Stimulated activated CD4-positive, alpha-beta T cell treated with anti-CD3 and anti-CD28 coated beads, Interleukin-1b, Interleukin-23, amount 100 ng/mL, for 24 hours (primary cell): ENCODE data around the gene KCNA3.
"Not testable (repeated sequence)": the region's sequence is repeated elsewhere in the genome, so short reads cannot be mapped to it uniquely, and the experiment has no call there.

ENCODE experiments used
- DNase-seq, 4 experiments: peaks; one replicate each; pipeline ENCODE4 v3.0.0-alpha.2; 2020; ENCODE audit warnings: low read depth in 4 of 4, low spot score in 1 of 4

The KCNA3 gene

DNA sequence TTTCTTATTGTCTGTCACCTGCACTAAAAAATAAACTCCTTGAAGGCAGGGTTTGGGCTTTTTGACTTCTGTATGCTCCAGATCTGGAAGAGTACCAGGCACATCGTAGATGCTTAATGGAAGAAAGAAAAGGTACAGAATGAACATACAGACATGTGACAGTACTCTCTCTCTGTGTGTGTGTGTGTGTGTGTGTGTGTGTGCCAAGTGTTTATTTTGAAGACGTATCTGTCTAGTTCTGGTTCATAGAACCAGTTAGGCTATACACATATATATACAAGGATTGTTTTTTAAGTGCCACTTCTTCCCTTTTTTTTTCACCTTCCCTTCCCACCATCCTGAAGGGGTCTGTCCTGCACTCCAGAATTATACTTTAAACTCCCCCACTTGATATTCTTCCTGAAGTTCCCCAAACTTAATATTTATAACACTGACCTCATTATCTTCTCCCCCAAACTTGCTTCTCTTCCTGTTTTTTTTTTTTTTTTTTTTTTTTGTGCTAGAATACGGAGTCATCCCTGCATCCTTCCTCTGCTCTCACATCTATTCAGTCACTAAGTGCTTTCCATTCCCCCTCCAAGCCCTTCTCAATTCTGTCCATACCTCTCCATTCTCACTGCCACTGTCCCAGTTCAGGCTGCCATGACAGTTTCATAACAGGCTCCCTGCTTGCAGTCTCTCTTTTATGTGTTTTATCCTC, 5.4 kb upstream of the KCNA3 start:
- no peak for DNase-seq

DNA sequence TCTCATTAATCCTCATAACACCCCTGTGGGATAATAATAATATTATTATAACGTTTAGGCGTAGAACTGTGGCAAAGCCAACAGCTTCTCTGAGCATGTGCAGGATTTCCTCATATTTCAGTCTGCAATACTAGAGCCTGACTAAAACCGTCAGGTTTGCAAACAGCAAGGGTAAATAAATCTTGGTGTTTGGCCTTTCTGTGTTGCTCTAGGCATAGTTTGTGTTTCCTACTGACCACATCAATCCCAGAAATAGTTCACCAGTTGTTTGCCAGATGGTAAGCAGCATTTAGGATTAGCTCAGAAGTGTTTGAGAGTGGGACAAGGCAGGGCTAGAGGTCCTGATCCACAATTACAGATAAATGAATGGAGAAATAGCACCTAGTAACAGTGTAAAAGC, 2.8 kb upstream of the KCNA3 start:
- DNase-seq: no peak

DNA sequence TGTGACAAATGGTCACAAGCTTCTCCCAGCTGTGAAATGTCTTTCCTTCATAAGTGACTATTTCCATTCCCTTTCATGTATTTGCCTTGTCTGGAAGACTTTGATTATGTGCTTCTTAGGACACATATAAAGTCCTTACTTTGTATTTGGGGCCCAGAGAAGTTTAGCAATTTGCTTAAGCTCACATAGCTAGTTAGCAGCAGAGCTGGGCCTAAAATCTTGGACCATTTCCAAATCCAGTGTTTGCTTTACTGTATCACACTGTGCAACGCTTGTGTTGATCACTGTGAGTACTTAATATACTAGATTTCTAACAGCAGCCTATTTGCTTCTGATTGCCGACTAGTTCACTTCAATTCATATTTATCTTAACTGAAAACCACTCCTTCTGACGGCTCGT, 2.2 kb upstream of the KCNA3 start:
- no peak for DNase-seq

DNA sequence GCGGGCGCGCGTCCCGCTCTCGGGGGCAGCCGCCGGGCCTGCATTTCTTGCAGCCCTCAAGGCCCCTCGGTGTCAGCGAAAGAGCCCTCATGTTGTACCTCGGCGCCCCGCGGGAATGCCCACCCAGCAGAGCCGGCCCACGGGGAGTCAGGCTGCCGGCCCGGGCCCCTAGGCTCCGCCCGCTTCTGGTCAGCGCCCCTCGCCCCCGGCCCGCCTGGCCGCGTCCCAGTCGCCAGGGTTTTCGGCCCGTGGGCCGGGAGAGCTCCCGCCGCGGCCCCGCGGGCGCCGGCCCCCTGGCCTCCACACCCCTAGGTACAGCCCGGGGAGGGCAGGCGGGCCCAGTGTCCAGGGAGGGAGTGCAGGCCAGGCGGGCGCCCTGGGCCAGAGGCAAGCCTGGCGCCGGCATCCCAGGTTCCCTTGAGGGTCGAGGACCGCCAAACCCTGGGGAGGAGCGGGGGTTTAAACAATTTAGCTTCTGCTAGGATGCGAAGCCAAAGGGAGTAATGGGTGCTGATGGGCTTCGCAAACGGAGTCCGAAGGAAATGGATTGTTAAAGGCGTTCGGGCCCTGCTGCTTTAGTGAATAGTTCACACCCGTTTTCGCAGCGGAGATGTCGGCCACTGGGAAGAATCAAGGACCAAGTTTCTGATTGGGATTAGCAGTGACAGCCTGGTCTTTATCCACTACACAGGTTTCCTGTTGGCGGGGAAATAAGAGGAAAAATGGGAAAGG, 486 bp upstream of the KCNA3 start:
- no peak for DNase-seq

DNA sequence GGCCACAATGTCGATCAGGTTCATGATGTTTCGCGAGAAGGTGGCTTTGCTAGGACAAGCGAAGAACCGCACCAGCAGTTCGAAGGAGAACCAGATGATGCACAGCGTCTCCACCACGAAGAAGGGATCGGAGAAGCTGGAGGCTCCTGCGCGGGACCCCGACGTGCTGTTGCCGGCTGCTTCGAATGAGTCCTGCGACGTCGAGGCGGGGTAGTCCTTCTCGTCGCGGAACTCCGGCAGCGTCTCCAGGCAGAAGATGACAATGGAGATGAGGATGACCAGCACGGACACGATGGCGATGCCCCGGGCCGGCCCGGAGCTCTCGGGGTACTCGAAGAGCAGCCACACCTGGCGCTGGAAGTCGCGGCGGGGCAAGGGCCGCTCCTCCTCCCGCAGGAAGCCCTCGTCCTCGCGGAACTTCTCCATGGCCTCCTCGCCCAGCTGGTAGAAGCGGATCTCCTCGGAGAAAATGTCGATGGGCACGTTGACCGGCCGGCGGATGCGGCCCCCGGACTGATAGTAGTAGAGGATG, 869 bp downstream of the KCNA3 start:
- DNase-seq: no peak

DNA sequence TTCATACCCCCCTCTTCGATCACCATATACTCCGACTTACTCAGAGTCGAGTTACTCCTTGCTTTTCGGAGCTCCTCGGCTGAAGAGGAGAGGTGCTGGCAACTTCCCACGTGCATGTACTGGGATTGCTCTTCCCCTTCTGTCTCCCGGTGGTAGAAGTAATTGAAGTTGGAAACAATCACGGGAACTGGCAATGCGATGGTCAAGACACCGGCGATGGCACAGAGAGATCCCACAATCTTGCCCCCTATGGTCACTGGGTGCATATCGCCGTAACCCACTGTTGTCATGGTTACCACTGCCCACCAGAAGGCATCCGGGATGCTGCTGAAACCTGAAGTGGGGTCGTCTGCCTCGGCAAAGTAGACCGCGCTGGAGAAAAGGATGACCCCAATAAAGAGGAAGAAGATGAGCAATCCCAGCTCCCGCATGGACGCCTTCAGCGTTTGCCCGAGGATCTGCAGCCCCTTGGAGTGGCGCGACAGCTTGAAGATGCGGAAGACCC, 1.5 kb downstream of the KCNA3 start:
- DNase-seq: peak in 2 of 4 experiments; percentile 3 to 19

DNA sequence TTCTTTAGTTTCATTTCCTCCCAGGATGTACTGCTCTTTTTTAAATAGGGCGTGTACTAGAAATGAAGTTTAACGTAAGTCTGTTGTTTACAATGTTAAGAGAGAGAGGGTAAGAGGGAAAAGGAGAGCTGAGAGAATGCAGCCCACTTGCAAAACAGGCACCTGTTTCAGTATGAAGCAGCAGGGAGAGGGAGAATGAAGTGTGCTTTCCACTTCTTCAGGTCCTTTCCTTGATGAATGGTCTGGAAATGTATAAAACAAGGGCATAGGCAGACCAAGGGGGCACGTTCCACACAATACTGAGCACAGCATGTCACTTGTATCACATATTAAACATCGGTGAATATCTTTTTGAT, 2.0 kb downstream of the KCNA3 start:
- DNase-seq: peak in 1 of 4 experiments; percentile 9

DNA sequence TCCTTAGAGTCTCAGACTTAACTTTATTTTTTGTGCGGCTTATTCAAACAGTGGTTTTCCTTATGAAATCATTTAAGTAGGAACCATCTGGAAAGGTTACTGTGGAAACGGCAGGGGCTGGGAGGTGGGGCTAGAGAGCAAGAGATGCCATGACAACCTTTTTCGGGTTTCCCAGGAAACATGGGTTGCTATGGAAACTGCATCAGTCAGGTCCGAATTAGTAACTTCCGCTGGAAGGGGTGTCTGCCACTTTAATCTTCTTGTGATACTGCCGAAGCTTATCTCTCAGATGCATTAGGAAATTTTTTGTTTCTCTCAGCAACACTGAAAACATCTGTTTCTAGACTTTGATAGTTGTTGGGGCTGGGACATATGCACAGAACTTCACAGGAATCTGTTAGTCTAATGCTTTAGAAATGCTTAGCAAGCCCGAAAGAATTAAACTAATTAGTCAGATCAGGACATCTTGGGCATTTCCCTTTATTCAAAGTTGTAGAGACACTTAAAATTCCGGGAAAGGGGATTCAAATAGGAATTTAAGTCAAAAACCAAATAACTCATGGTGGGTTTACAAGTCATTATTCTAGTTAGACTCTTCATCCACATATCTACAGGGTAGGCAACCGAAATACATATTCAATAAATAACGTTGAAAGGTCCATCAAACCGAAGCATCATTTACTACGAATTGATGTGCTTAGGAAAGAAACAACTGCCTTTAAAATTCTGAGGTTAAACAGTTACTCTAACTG, 2.6 kb downstream of the KCNA3 start:
- DNase-seq: peak in 3 of 4 experiments; percentile 39 to 64 (median 44)

DNA sequence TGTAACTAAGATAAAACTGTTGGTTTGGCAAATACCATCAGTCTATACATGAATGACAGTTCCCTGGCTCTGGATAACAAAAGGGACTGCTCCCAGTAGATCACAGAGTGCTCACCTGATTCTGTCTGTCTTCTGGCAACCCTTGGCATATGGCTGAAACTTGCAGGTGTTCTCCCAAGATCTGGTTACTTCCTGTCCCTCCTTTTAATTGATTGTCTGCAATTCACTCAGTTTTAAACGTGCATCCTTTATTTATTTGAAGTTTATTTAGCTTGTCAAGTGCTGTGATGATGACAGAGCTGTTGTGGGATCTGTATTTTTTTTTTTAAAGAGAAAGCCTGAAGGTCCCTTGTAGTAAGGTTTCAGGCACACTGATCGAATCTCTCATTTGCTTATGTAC, 3.4 kb downstream of the KCNA3 start:
- no peak for DNase-seq

DNA sequence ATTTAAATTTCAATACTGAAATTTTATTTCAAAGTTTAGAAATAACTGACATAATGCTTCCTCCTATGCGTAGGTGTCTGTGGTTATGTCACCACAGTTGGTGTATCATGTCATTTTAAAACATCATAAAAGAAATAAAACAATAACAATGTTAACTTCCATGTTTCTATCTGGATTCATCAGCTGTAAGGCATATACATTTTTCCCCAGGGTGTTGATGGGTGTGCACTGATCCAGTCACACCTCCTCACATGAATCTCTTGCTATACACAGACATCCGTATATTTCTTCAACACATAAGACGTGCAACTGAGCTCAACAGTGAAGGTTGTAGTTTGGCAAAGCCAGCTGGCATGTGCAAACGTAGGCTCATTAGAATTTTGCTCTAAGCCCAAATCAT, 6.2 kb downstream of the KCNA3 start:
- no peak for DNase-seq

DNA sequence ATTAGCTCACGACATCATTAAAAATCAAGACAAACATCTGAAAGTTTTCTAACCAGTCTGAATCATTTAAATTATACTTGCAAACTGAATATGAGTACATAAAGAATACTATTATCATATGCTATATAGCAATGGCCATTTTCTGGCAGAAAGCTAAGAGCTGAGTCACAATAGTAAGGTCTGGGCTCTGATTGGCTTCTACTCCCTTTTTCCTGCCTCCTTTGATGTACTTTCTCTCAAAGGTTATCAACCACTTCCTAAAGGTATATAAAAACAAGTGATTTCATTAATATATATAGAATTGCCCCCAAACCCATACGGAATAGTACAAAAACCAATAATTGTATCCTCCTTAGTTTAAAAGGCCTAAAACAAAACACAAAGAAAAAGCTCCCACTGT, 7.0 kb downstream of the KCNA3 start:
- DNase-seq: no peak

DNA sequence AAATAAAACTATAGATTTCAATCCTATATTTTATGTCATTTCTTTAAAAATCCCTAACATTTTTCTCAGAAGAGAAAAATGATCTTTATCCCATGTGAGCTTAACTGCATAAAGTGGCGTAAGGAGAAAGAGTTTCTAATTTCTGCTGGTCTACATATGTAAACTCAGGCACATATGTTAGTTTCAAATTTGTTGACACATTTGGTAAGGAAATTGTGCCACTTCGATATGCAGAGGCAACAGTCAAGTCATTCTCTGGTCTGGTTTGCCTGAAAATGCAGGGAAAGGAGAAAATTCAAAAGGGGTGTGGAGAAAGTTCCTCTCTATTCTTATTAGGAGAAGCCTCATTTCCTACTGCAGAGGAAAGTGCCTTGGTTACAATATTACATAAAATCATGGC, 11.5 kb downstream of the KCNA3 start:
- no peak for DNase-seq

DNA sequence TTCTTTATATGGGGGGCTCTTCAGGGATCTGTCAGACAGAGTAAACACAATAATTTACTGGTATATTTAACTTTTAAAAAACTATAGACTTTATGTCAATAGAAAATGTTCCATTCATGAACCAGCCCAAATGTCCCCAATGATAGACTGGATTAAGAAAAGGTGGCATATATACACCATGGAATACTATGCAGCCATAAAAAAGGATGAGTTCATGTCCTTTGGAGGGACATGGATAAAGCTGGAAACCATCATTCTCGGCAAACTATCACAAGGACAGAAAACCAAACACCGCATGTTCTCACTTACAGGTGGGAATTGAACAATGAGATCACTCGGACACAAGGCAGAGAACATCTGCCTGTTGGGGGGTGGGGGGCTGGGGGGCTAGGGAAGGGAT, 15.2 kb downstream of the KCNA3 start:
- not testable (repeated sequence) for DNase-seq

DNA sequence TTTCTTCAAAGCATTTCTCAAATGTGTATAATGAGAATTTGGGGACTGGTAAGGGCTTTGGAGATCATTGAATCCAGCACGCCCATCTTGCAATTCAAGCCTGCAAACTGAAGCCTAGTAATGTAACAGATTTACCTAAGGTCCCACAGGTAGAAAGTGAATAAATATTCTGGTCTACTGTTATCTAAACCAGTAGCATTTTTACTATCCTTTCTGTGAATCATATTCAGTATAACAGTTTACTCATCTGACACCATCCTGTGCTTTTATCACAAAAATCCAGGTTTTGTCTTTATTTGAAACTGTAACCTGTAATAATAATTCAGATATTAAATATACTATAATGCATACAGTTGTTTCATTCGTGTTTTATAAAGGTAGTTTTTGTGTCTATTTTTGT, 17.4 kb downstream of the KCNA3 start:
- DNase-seq: no peak

DNA sequence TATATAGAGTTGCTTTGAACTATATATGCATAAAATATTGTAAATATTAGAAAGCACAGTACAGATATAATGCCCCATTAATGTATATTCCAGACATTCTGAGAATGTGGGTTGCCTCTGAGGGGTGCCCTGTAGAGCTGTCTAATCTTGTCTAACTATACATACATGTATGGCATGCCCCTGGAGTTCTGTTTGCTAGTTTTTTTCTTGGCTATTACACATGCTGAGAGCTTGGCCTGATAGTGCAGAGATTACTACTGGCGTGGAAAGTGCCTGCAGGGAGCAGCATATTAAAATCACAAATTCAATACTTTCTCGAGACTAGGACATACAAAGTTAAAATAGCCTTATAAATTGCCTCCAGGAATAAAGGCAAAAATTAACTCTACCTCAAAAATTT, 24.1 kb downstream of the KCNA3 start:
- DNase-seq: no peak

DNA sequence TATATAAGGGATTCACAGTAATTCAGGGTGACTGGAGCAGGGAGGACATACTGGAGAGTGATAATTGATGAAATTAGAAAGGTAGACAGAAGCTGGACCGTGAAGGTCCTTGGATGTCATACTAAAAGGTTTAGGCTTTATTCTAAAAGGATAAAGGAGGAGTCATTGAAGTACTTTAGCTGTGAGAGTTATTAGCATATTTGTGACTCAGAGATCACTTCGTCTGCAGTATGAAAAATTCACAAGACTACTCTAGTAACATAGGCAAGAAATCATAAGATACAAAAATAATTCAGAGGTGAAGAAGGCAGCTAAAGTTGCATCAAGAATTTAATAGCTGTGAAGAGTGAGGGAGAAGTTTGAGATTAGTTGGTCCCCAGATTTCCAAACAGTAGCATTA, 26.3 kb downstream of the KCNA3 start:
- DNase-seq: no peak

DNA sequence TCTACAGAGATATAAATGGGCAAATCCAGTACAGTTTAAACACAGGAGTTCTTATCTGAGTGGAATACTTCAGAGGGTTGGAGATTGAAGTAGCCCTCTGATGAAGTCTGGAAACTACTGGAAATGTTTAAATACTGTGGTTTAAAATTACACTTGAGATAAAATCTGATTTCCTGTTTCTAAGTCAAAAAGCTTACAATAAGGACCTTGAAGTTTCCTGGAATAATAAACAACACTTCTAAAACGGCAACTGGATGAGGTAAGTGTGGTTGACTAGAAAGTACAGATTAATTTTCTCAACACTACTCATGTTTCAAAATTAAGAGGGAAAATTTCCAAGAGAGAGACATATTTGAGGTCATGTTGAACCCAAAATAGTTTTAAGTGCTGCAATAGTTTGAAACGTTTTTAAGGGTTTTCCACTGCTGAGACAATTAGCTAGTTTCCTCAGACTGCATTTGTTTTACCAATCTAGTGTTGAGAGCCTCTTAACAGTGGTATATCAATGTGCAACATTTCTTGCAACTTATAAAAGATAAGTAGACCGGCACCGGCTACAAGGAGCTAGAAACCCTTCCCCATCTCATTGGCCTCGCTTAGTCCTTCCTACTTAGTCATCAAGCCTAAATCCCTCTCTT, 27.4 kb downstream of the KCNA3 start:
- DNase-seq: no peak

DNA sequence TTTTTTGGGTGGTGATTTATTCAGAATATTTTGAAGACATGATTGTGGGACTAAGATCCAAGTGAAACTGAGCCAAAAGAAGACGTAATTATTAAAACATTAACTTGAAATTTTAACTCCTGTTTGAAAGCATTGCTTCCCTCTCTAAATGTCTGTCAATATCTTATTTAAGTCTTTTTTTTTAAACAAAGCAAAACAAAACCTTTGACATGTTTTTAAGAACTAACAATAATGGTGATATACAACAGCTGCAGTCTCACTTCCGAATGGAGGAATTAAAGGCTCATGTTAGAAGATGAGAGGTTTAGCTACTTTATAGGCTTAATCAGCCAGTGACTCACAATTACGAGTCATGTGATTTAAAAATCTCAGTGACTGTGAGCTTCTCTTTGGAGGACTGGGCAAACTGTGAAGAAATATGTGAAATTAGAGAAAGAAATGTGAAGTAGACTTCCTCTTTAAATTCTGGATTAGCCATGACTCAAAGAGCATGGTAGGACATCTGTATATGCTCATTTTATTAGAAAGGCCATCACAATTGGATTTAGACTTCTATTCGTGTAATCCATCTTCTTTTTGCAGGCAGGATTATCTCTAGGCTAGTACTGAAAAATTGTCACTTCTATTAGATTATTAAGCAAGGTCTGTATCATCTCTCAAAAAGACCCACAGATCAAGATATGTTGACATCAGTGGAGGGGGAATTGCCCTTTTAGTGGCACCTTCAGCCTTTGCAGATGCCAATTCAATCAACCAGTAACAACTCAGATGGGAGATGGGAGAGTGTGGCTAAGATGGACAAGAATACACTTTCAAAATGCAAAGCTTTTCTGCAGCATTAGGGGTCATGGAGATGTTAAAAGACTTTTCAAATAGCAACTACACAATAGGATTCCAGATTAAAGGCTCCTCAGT, 28.7 kb downstream of the KCNA3 start:
- no peak for DNase-seq

DNA sequence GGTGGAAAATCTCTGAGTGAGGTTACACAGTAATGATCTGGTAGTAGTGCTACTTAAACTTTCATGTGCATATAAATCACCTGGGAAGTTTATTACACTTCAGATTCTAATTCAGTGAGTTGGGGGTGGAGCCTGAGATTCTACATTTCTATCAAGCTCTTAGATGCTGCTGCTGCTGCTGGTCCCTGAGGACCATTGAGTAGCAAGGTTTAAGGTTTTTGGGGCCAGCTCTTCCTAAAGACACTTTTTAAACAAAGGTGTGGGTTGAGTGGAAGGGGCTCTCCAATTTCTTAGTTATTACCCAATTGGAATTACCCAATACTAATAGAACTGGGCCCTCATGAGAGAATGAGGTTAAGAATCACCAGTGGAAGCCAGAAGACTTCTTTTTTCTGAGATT, 29.5 kb downstream of the KCNA3 start:
- no peak for DNase-seq

DNA sequence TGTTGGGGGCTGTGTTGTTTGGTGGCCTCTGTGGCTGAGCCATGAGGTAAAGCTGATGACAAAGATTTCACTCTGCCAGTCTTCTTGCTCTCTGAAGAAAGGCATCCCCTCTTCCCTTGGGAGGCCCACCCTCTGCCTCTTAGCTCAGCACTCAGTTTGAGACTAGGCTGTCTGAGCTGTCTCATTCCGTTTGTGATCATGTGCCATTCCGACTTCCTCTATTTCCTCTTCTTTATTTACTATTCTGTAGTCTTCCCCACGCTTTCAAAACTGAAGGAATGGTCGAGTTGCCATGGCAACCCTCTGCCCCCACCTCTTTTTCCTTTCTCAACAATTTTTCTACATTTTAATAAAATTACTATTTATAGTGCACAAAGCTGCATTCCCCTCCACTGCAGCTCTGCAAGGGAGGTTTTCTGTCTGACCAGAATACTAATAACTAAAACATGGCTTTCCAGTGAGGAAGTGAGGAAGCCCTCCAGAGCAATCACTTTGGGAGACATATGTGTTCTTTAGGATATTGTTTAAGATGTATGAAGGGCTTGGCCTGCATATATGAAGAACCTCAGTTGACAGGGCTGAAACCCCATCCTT, 30.8 kb downstream of the KCNA3 start:
- no peak for DNase-seq
